Glutamatergic neuron (in vitro differentiated cells): ENCODE data around the gene LBX2. TPM values are rescaled to one million over a fixed set of nuclear protein-coding genes. Genes with fewer than 3 reads are reported as not detected.

Experiments used
- DNase-seq: peaks from one replicate; pipeline ENCODE4 v3.0.0; 2022
- H3K27ac Mint-ChIP-seq: one replicate; pipeline ENCODE4 v1.8.0; 2020; ENCODE audit warnings: mild to moderate bottlenecking, mixed read lengths, inconsistent platforms; ENCODE audit not compliant: unreplicated experiment
- H3K27me3 Mint-ChIP-seq: one replicate; pipeline ENCODE4 v1.8.0; 2020; ENCODE audit warnings: mild to moderate bottlenecking, moderate library complexity, mixed read lengths, inconsistent platforms; ENCODE audit not compliant: unreplicated experiment
- H3K36me3 Mint-ChIP-seq: one replicate; pipeline ENCODE4 v1.8.0; 2020; ENCODE audit warnings: mild to moderate bottlenecking, mixed read lengths, inconsistent platforms; ENCODE audit not compliant: unreplicated experiment
- H3K4me1 Mint-ChIP-seq: one replicate; pipeline ENCODE4 v1.8.0; 2020; ENCODE audit warnings: mild to moderate bottlenecking, low read depth, mixed read lengths, inconsistent platforms; ENCODE audit not compliant: unreplicated experiment
- H3K4me3 Mint-ChIP-seq: one replicate; pipeline ENCODE4 v1.8.0; 2020; ENCODE audit warnings: mild to moderate bottlenecking, mixed read lengths, inconsistent platforms; ENCODE audit not compliant: unreplicated experiment
- H3K9me3 Mint-ChIP-seq: one replicate; pipeline ENCODE4 v1.8.0; 2020; ENCODE audit warnings: mild to moderate bottlenecking, moderate library complexity, mixed read lengths, inconsistent platforms; ENCODE audit not compliant: unreplicated experiment
- total RNA-seq: library from RNA; stranded (reverse); fragmentation: NEBNext Ultra II Directional; extraction: Animal tissue kit (Norgen Biotek cat#: 25700); gene quantifications from one replicate; pipeline ENCODE4 v1.2.1, GENCODE V29; 2021; ENCODE audit not compliant: unreplicated experiment
- TF ChIP-seq, protein P1 (sequence below): fragments of 200-600 bp; sonication (generic); IDR thresholded peaks from one replicate; pipeline ENCODE4 v1.5.0; 2021; ENCODE audit not compliant: partially characterized antibody, unreplicated experiment

Gene LBX2
- total RNA-seq, 1 donor from 2014 or later = 0.96 TPM

DNA sequence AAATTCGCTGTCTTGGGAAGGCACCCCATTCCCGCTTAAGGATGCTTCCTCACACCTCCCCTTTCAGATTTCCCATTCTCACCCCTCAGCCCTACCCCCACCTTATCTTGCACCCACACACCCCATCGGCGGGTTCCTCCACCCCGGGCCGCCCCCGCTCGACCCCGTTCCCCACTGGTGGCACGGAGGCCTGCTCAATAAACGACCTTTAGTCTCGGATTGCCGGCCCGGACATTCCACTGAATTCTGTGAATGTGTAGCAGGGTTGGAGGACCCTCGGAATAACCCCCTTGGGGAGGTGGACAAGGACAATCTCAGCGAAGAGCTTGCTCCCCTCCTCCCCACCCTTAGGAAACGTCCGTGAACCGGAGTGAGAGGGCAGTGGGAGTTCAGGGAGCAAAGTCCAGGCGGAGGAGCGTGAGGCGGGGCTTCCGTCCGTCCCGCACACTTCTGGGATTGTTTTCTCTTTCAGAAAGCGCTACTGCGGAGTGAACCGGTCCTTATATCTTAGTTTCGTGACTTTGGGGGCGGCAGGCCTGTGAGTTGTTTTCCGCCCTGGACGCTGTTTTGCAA, 2.8 kb upstream of the LBX2 start:
- H3K9me3 Mint-ChIP-seq = peaks cover 15% of the 10 kb centered on the region

DNA sequence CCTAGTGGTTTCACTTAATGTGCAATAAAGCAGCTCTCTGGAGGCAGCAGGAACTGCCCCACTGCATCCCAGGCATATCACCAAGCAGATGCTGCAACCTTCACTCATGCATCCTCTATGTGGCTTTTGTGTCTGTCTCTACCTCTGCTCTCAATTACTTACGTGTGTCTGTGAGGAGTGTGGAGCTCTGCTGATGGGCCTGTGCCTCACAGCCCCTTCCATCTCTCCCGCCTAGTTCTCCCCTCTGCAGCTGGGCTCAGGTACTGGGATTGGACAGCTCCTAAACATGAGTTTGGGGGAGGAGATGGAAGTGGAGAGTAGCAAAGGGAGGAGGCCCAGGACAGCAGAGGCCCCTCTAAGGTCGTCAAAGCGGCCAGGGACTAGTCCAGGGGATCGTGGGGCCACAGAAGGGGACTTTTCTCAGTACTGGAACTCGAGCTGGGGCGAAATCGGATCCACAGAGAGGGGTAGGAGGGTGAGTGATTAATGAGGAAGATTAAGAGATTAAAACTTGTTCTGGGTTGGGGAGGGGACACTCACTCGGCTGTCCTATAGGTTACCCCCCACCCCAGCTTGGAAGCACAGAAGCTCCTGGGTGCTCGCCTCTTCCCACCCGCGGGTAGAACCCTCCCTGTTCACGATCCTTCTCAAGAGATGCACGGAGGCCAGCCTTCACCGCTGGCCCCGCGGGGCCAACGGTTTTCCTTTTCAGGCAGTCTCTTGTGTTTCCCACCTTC, 2.1 kb upstream of the LBX2 start:
- H3K9me3 Mint-ChIP-seq = peaks cover 8% of the 10 kb centered on the region
- no peak for DNase-seq
- TF ChIP-seq, protein P1, sequence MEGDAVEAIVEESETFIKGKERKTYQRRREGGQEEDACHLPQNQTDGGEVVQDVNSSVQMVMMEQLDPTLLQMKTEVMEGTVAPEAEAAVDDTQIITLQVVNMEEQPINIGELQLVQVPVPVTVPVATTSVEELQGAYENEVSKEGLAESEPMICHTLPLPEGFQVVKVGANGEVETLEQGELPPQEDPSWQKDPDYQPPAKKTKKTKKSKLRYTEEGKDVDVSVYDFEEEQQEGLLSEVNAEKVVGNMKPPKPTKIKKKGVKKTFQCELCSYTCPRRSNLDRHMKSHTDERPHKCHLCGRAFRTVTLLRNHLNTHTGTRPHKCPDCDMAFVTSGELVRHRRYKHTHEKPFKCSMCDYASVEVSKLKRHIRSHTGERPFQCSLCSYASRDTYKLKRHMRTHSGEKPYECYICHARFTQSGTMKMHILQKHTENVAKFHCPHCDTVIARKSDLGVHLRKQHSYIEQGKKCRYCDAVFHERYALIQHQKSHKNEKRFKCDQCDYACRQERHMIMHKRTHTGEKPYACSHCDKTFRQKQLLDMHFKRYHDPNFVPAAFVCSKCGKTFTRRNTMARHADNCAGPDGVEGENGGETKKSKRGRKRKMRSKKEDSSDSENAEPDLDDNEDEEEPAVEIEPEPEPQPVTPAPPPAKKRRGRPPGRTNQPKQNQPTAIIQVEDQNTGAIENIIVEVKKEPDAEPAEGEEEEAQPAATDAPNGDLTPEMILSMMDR = no peak
- H3K4me3 Mint-ChIP-seq = peak overlapping the region; percentile 82
- H3K4me1 Mint-ChIP-seq = peaks cover 15% of the 10 kb centered on the region
- peaks cover 10% of the 10 kb centered on the region for H3K36me3 Mint-ChIP-seq
- peaks cover 36% of the 10 kb centered on the region for H3K27me3 Mint-ChIP-seq
- H3K27ac Mint-ChIP-seq = peak overlapping the region; percentile 84

More for the DNA sequence above, 2.8 kb upstream of the LBX2 start:
- no peak for DNase-seq
- Mint-ChIP-seq H3K4me1 (peaks cover 19% of the 10 kb centered on the region), H3K27ac (no peak overlapping the region), H3K4me3 (peak overlapping the region; percentile 82), H3K27me3 (peaks cover 38% of the 10 kb centered on the region), H3K36me3 (peaks cover 8% of the 10 kb centered on the region)
- TF ChIP-seq, protein P1 = no peak

DNA sequence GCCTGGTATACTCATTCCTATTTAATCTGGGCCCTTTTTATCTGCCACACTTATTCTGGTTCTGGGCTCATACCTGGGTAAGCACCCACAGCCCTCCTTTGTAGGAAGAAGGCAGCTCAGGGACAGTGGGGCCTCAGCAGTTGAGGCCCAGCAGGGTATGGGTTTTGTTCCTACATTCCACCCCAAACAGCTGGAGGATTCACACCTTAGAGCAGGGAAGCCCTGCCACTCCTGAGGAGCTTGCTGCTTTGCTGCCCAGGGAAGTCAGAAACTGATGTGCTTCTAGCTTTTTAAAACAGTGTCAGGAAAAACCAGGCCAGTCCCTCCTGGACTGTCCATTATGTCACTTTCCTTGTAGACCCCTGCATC, 1.2 kb upstream of the LBX2 start:
- H3K9me3 Mint-ChIP-seq = peaks cover 8% of the 10 kb centered on the region
- H3K27me3 Mint-ChIP-seq = peaks cover 36% of the 10 kb centered on the region
- H3K4me1 Mint-ChIP-seq = peaks cover 15% of the 10 kb centered on the region
- H3K4me3 Mint-ChIP-seq = peak overlapping the region; percentile 66
- H3K36me3 Mint-ChIP-seq = peaks cover 16% of the 10 kb centered on the region
- H3K27ac Mint-ChIP-seq = no peak overlapping the region
- no peak for DNase-seq
- TF ChIP-seq, protein P1 = no peak

DNA sequence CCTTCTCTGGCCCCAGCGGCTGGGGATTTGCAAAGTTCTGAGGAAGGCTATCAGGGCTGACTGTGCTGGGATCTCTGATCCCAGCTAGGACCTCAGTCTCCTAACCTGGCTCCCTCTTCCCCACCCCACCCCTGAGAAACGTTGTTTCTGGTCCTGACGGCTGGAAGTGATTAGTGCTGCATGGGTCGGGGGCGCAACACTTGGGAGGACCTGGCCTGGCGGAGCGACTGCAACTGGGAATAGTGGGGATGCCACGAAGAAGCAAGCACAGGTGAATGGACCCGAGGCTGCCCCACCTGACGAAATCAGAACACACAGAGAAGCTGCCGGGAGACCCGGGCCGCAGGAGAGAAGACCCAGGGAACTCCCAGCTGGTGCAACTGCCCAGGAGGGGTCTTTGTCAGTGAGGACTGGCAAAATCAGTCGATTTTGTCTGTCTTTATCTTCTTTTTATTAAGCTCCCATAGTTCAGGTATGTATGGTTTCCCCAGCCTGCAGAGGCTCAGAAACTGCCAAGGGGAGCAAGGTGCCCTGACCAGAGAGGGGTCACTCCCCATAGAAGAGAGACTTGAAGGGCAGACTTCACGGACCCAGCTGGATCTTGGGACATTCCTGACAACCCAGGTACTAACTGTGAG, 656 bp upstream of the LBX2 start:
- TF ChIP-seq, protein P1 = no peak
- DNase-seq = no peak
- Mint-ChIP-seq H3K27ac (peak overlapping the region; percentile 22), H3K9me3 (peaks cover 8% of the 10 kb centered on the region), H3K36me3 (peaks cover 16% of the 10 kb centered on the region), H3K4me3 (peak overlapping the region; percentile 66), H3K27me3 (peaks cover 36% of the 10 kb centered on the region), H3K4me1 (peaks cover 15% of the 10 kb centered on the region)
